Measurements from ENCODE around the gene LENG8.
A peak's percentile ranks its signal among the peaks of the same experiment; 100 is the strongest.

The LENG8 gene

DNA sequence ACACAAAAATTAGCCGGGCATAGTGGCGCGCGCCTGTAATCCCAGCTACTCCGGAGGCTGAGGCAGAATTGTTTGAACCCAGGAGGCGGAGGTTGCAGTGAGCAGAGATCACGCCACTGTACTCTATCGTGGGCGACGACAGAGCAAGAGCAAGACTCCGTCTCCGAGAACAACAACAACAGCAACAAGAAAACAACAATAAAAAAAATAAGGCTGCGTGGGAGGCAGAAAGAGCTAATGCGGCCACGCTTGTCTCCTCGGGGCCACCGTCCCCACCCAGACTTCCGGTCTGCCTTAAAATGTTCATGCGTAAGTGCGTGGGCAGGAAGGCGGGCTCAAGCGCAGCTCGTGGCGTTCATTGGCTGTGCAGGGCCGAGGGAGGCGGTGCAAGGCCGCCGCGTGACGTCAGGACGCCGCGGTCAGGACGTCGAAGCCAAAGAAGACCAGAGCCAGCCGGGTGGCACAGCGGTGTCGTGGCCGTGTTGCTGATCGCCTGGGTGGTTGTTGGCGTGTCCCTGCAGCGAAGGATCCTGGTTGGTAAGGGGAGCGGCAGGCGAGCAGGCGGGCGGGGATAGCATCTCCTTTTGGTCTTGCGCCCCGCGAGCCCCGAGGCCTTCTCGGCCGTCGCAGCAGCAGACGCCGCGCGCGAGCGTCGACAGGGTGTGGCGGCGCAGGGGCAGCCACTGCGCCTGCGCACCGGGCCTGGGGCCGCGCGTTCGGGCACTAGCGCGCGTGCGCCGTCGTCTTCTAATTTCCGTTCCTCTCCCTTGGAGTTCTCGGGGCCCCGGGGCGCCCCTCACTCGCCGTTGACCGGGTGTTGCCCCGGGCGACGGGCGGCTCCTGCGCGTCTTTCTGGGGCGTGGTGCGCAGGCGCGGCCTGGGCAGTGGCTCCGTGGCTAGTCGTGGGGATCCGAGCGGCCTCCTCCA lies at the start of gene LENG8 (continued):
- TF ChIP-seq, protein P1, sequence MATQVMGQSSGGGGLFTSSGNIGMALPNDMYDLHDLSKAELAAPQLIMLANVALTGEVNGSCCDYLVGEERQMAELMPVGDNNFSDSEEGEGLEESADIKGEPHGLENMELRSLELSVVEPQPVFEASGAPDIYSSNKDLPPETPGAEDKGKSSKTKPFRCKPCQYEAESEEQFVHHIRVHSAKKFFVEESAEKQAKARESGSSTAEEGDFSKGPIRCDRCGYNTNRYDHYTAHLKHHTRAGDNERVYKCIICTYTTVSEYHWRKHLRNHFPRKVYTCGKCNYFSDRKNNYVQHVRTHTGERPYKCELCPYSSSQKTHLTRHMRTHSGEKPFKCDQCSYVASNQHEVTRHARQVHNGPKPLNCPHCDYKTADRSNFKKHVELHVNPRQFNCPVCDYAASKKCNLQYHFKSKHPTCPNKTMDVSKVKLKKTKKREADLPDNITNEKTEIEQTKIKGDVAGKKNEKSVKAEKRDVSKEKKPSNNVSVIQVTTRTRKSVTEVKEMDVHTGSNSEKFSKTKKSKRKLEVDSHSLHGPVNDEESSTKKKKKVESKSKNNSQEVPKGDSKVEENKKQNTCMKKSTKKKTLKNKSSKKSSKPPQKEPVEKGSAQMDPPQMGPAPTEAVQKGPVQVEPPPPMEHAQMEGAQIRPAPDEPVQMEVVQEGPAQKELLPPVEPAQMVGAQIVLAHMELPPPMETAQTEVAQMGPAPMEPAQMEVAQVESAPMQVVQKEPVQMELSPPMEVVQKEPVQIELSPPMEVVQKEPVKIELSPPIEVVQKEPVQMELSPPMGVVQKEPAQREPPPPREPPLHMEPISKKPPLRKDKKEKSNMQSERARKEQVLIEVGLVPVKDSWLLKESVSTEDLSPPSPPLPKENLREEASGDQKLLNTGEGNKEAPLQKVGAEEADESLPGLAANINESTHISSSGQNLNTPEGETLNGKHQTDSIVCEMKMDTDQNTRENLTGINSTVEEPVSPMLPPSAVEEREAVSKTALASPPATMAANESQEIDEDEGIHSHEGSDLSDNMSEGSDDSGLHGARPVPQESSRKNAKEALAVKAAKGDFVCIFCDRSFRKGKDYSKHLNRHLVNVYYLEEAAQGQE (tag by site-specific recombination; IDR thresholded peaks at IDR 0.05) = no peak
- TF ChIP-seq ZNF768 (tag by site-specific recombination; IDR thresholded peaks at IDR 0.05) (peak; percentile 10; the same call in 1 of the 2 replicates), FEZF1 (tag by site-specific recombination; IDR thresholded peaks at IDR 0.05) (no peak; the same call in 1 of the 2 replicates), ZFP3 (tag by site-specific recombination; IDR thresholded peaks at IDR 0.05; ENCODE audit: low read depth) (no peak), ZNF366 (tag by site-specific recombination; conservative IDR thresholded peaks at IDR 0.05) (no peak), ZNF658 (tag by site-specific recombination; IDR thresholded peaks at IDR 0.05) (no peak), ZNF223 (tag by site-specific recombination; IDR thresholded peaks at IDR 0.05) (no peak), ZFP41 (tag by site-specific recombination; IDR thresholded peaks at IDR 0.05; ENCODE audit: borderline replicate concordance) (no peak), ZNF140 (tag by site-specific recombination; IDR thresholded peaks at IDR 0.05) (no peak), ZFP69B (tag by site-specific recombination; IDR thresholded peaks at IDR 0.05) (peak; percentile 62), ZNF335 (tag by site-specific recombination; conservative IDR thresholded peaks at IDR 0.05) (peak; percentile 95), ZNF274 (IDR thresholded peaks at IDR 0.05; ENCODE audit: low read length) (no peak), ZNF274 (tag by site-specific recombination; IDR thresholded peaks at IDR 0.05; ENCODE audit: borderline replicate concordance) (no peak), HOXC10 (CRISPR knock-in tag; IDR thresholded peaks at IDR 0.05) (peak; percentile 91; the same call in 1 of the 2 replicates), ZNF202 (tag by site-specific recombination; IDR thresholded peaks at IDR 0.05; ENCODE audit: borderline replicate concordance) (no peak), ZNF266 (tag by site-specific recombination; IDR thresholded peaks at IDR 0.05; ENCODE audit: low read depth) (no peak)
- TF ChIP-seq, protein P2, sequence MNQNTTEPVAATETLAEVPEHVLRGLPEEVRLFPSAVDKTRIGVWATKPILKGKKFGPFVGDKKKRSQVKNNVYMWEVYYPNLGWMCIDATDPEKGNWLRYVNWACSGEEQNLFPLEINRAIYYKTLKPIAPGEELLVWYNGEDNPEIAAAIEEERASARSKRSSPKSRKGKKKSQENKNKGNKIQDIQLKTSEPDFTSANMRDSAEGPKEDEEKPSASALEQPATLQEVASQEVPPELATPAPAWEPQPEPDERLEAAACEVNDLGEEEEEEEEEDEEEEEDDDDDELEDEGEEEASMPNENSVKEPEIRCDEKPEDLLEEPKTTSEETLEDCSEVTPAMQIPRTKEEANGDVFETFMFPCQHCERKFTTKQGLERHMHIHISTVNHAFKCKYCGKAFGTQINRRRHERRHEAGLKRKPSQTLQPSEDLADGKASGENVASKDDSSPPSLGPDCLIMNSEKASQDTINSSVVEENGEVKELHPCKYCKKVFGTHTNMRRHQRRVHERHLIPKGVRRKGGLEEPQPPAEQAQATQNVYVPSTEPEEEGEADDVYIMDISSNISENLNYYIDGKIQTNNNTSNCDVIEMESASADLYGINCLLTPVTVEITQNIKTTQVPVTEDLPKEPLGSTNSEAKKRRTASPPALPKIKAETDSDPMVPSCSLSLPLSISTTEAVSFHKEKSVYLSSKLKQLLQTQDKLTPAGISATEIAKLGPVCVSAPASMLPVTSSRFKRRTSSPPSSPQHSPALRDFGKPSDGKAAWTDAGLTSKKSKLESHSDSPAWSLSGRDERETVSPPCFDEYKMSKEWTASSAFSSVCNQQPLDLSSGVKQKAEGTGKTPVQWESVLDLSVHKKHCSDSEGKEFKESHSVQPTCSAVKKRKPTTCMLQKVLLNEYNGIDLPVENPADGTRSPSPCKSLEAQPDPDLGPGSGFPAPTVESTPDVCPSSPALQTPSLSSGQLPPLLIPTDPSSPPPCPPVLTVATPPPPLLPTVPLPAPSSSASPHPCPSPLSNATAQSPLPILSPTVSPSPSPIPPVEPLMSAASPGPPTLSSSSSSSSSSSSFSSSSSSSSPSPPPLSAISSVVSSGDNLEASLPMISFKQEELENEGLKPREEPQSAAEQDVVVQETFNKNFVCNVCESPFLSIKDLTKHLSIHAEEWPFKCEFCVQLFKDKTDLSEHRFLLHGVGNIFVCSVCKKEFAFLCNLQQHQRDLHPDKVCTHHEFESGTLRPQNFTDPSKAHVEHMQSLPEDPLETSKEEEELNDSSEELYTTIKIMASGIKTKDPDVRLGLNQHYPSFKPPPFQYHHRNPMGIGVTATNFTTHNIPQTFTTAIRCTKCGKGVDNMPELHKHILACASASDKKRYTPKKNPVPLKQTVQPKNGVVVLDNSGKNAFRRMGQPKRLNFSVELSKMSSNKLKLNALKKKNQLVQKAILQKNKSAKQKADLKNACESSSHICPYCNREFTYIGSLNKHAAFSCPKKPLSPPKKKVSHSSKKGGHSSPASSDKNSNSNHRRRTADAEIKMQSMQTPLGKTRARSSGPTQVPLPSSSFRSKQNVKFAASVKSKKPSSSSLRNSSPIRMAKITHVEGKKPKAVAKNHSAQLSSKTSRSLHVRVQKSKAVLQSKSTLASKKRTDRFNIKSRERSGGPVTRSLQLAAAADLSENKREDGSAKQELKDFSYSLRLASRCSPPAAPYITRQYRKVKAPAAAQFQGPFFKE (tag by site-specific recombination; IDR thresholded peaks at IDR 0.05; ENCODE audit: borderline replicate concordance) = no peak
- TF ChIP-seq, protein P3, sequence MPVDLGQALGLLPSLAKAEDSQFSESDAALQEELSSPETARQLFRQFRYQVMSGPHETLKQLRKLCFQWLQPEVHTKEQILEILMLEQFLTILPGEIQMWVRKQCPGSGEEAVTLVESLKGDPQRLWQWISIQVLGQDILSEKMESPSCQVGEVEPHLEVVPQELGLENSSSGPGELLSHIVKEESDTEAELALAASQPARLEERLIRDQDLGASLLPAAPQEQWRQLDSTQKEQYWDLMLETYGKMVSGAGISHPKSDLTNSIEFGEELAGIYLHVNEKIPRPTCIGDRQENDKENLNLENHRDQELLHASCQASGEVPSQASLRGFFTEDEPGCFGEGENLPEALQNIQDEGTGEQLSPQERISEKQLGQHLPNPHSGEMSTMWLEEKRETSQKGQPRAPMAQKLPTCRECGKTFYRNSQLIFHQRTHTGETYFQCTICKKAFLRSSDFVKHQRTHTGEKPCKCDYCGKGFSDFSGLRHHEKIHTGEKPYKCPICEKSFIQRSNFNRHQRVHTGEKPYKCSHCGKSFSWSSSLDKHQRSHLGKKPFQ (tag by site-specific recombination; IDR thresholded peaks at IDR 0.05) = no peak
- TF ChIP-seq, protein P4, sequence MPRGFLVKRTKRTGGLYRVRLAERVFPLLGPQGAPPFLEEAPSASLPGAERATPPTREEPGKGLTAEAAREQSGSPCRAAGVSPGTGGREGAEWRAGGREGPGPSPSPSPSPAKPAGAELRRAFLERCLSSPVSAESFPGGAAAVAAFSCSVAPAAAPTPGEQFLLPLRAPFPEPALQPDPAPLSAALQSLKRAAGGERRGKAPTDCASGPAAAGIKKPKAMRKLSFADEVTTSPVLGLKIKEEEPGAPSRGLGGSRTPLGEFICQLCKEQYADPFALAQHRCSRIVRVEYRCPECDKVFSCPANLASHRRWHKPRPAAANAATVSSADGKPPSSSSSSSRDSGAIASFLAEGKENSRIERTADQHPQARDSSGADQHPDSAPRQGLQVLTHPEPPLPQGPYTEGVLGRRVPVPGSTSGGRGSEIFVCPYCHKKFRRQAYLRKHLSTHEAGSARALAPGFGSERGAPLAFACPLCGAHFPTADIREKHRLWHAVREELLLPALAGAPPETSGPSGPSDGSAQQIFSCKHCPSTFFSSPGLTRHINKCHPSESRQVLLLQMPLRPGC (tag by site-specific recombination; IDR thresholded peaks at IDR 0.05) = 0 out of 2 replicates have a peak, but pooled peaks have one; percentile 12
- TF ChIP-seq, protein P5, sequence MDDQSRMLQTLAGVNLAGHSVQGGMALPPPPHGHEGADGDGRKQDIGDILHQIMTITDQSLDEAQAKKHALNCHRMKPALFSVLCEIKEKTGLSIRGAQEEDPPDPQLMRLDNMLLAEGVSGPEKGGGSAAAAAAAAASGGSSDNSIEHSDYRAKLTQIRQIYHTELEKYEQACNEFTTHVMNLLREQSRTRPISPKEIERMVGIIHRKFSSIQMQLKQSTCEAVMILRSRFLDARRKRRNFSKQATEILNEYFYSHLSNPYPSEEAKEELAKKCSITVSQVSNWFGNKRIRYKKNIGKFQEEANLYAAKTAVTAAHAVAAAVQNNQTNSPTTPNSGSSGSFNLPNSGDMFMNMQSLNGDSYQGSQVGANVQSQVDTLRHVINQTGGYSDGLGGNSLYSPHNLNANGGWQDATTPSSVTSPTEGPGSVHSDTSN (CRISPR knock-in tag; IDR thresholded peaks at IDR 0.05) = peak; percentile 91; the same call in 1 of the 2 replicates
- TF ChIP-seq, protein P6, sequence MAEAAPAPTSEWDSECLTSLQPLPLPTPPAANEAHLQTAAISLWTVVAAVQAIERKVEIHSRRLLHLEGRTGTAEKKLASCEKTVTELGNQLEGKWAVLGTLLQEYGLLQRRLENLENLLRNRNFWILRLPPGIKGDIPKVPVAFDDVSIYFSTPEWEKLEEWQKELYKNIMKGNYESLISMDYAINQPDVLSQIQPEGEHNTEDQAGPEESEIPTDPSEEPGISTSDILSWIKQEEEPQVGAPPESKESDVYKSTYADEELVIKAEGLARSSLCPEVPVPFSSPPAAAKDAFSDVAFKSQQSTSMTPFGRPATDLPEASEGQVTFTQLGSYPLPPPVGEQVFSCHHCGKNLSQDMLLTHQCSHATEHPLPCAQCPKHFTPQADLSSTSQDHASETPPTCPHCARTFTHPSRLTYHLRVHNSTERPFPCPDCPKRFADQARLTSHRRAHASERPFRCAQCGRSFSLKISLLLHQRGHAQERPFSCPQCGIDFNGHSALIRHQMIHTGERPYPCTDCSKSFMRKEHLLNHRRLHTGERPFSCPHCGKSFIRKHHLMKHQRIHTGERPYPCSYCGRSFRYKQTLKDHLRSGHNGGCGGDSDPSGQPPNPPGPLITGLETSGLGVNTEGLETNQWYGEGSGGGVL (tag by site-specific recombination; IDR thresholded peaks at IDR 0.05) = no peak

Measured in HEK293 (cell line).